GM23248 (cell line): Measurements from ENCODE around the gene PODXL2. TPM values are rescaled to one million over a fixed set of nuclear protein-coding genes. Genes with fewer than 3 reads are reported as not detected.

Source experiments
- DNase-seq: peaks from one replicate; pipeline ENCODE4 v3.0.0-alpha.2; 2015
- H2AFZ ChIP-seq: fragments of 200-600 bp; sonication (generic); 2 replicates; pipeline ENCODE4 v1.6.1; 2016; ENCODE audit warnings: antibody characterized with exemption
- H3F3A ChIP-seq: fragments of 200-600 bp; sonication (generic); 2 replicates; pipeline ENCODE4 v1.6.1; 2016; ENCODE audit warnings: mild to moderate bottlenecking, antibody characterized with exemption, mixed run types; ENCODE audit not compliant: insufficient read depth
- H3K27ac ChIP-seq: fragments of 200-600 bp; sonication (generic); 2 replicates; pipeline ENCODE4 v1.5.1; 2016; ENCODE audit warnings: mild to moderate bottlenecking
- H3K27me3 ChIP-seq: fragments of 200-600 bp; sonication (generic); replicated peaks from 2 replicates; pipeline ENCODE4 v1.6.1; 2016; ENCODE audit warnings: mild to moderate bottlenecking; ENCODE audit not compliant: insufficient read depth
- H3K36me3 ChIP-seq: fragments of 200-600 bp; sonication (generic); 2 replicates; pipeline ENCODE4 v1.6.1; 2016; ENCODE audit warnings: low read depth, mild to moderate bottlenecking
- H3K4me1 ChIP-seq: fragments of 200-600 bp; sonication (generic); 2 replicates; pipeline ENCODE4 v1.6.1; 2016; ENCODE audit warnings: mild to moderate bottlenecking; ENCODE audit not compliant: insufficient read depth
- H3K4me2 ChIP-seq: fragments of 200-600 bp; sonication (generic); one replicate; pipeline ENCODE4 v1.6.1; 2016; ENCODE audit warnings: mild to moderate bottlenecking; ENCODE audit not compliant: unreplicated experiment
- H3K4me3 ChIP-seq: fragments of 200-600 bp; sonication (generic); 2 replicates; pipeline ENCODE4 v1.5.1; 2016; ENCODE audit warnings: mild to moderate bottlenecking
- H3K79me2 ChIP-seq: fragments of 200-600 bp; sonication (generic); 2 replicates; pipeline ENCODE4 v1.6.1; 2016; ENCODE audit warnings: mild to moderate bottlenecking; ENCODE audit not compliant: insufficient read depth
- H3K9ac ChIP-seq: fragments of 200-600 bp; sonication (generic); 2 replicates; pipeline ENCODE4 v1.6.1; 2016; ENCODE audit warnings: mild to moderate bottlenecking
- H3K9me2 ChIP-seq: fragments of 200-600 bp; sonication (generic); 2 replicates; pipeline ENCODE4 v1.6.1; 2016; ENCODE audit warnings: mixed run types, mild to moderate bottlenecking, moderate library complexity; ENCODE audit not compliant: insufficient read depth
- H3K9me3 ChIP-seq: fragments of 200-600 bp; sonication (generic); one replicate; pipeline ENCODE4 v1.6.1; 2017; ENCODE audit warnings: low read depth
- H4K20me1 ChIP-seq: fragments of 200-600 bp; sonication (generic); 2 replicates; pipeline ENCODE4 v1.6.0; 2016; ENCODE audit not compliant: insufficient read depth
- EZH2 ChIP-seq: fragments of 200-600 bp; sonication (generic); IDR thresholded peaks from 2 replicates; pipeline ENCODE4 v1.6.1; 2018; ENCODE audit warnings: antibody characterized with exemption, mild to moderate bottlenecking; ENCODE audit not compliant: insufficient read depth, poor library complexity, severe bottlenecking
- EZH2phosphoT487 ChIP-seq: fragments of 200-600 bp; sonication (generic); IDR thresholded peaks from 2 replicates; pipeline ENCODE4 v1.6.1; 2018; ENCODE audit warnings: antibody characterized with exemption, moderate library complexity, mild to moderate bottlenecking, low read depth; ENCODE audit not compliant: insufficient read depth
- WGBS, 2 experiments: methylation state at CpG; one replicate each; pipeline ENCODE4 v1.1.6; 2015 to 2017; ENCODE audit warnings: low lambda C conversion rate in 2 of 2, low coverage in 1 of 2; ENCODE audit errors: missing lambda C conversion rate in 2 of 2; 5-methylcytosine and 5-hydroxymethylcytosine counted together
- in situ Hi-C: fragments of 300-500 bp; cut with MboI; formaldehyde crosslinking; loops from 2 replicates; pipeline ENCODE4 v1.15.0; 2020
- polyA plus RNA-seq: library from polyadenylated mRNA; unstranded; fragments of >200 nt; fragmentation: Nextera tagmentation; extraction: Ambion mirVana; gene quantifications from 2 replicates; pipeline ENCODE4 v1.2.1, GENCODE V29; 2016
- total RNA-seq: library from RNA; depleted of rRNA; stranded (reverse); fragments of >200 nt; shearing (Covaris generic); gene quantifications from 2 replicates; pipeline ENCODE4 v1.2.3, GENCODE V29; 2014

Gene PODXL2
- total and polyA plus RNA-seq, 2 experiments from 2014 or later: 1.8 to 2.5 TPM

DNA sequence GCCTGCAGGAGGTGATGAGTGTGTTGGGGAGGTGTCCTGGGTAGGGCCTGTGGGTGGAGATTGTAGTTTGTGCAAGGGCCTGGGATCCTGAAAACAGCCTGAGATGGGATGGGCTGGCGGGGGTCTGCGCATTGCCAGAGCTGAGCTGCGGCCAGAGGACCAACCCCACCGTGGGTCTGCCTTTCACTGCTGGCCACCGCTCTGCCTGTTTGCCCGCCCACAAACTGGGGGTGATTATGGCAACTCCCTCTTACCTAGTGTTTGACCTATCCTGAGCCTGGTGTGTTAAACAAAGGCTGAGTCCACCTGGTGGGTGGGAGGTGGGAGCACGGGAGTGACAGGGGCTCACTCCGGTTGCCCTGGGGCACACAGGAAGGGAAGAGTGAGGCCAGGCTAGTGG is 53.6 kb downstream of the PODXL2 start:
- peaks cover 32% of the 10 kb centered on the region for H3F3A ChIP-seq
- H3K4me1 ChIP-seq: peaks cover 4% of the 10 kb centered on the region; the same call in 1 of the 2 replicates
- no peak for TF ChIP-seq EZH2
- TF ChIP-seq EZH2phosphoT487: no peak
- no peaks in the 10 kb centered on the region for H3K79me2 ChIP-seq
- no peaks in the 10 kb centered on the region for H3K36me3 ChIP-seq
- in situ Hi-C loops: no loop called here
- H3K9me2 ChIP-seq: peaks cover 8% of the 10 kb centered on the region; the same call in 1 of the 2 replicates
- no peak for DNase-seq
- no peak overlapping the region for H3K4me3 ChIP-seq
- H2AFZ ChIP-seq: no peak overlapping the region
- H3K9ac ChIP-seq: no peak overlapping the region
- H3K27me3 ChIP-seq: no peaks in the 10 kb centered on the region
- no peaks in the 10 kb centered on the region for H3K9me3 ChIP-seq
- WGBS, 2 experiments: 86% methylated on average over 8 of the region's 8 CpGs
- H3K27ac ChIP-seq: no peak overlapping the region
- no peak overlapping the region for H3K4me2 ChIP-seq
- no peaks in the 10 kb centered on the region for H4K20me1 ChIP-seq

DNA sequence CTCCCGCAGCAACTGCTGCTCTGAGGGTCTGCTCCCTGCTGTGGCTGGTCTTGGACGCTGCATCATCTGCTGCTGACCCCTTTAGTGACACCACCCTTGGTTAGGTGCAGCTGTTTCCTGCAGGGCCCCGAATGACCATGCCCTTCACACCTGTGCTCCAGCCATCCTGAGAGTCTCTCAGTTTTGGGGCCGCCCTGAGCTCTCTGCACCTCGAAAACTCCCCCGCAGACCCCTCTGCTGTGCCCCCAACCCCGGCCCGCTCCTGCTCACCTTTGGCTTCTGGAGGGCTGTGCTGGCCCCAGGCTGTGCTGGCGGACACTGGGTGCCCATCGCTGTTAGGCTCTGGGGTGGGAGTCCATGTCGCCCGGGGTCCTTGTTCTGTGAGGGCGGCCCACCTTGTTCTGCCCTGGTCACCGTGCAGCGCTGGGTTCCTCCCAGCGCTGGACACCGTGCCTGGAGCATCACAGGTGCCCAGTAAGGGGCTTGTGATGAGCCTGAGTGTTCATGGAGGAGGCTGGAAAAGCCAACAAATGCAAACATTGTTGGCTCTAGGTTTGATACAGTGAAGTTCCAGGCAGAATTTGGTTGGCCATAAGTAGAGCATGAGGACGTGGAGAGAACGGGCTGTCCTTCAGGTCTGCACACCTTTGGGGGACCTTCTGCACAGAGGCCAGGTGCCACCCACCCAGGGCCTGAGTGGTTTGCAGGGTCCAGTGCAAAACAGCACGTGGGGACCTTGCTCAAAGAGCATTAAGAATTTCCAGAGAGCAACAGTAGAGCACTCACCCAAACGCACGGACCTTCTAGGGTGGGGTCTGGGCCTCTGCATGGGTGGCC is 56.1 kb downstream of the PODXL2 start:
- Histone ChIP-seq H3K79me2 (no peaks in the 10 kb centered on the region), H4K20me1 (no peaks in the 10 kb centered on the region), H3K9ac (no peak overlapping the region), H3F3A (peaks cover 38% of the 10 kb centered on the region), H3K27me3 (no peaks in the 10 kb centered on the region), H3K4me2 (no peak overlapping the region), H2AFZ (no peak overlapping the region), H3K27ac (no peak overlapping the region), H3K9me3 (no peaks in the 10 kb centered on the region), H3K4me3 (no peak overlapping the region), H3K9me2 (peaks cover 8% of the 10 kb centered on the region; the same call in 1 of the 2 replicates), H3K4me1 (peaks cover 24% of the 10 kb centered on the region), H3K36me3 (no peaks in the 10 kb centered on the region)
- in situ Hi-C loops: no loop called here
- TF ChIP-seq EZH2: no peak
- TF ChIP-seq EZH2phosphoT487: no peak
- DNase-seq: no peak
- 76 to 77% methylated on average over 22 of the region's 22 CpGs for WGBS, 2 experiments

DNA sequence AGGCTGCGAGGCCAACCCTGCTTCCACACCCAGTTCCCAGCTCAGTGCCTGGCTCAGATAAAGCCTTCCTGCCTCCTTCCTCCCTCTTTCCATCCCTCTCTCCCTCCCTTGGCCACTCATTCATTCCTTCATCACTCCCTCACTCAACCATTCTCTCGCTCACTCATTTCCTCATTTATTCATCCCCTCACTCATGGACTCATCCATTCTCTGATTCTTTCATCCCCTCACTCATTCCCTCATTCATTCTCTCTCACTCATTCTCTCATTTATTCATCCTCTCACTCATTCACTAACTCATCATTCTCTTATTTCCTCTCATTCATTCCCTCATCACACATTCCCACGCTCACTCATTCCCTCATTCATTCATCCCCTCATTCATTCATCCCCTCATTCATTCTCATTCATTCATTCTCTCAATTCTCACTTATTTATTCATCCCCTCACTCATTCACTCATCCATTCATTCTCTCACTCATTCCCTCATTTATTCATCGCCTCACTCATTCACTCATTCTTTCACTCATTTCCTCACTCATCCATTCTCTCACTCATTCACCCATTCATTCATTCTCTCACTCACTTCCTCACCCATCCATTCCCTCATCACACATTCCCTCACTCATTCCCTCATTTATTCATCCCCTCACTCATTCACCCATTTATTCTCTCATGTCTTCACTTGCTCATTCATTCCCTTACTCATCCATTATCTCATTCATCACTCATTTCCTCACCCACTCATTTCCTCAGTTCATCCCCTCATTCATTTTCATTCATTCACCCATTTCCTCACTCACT is 56.9 kb downstream of the PODXL2 start:
- in situ Hi-C loops: no loop called here
- DNase-seq: no peak
- H3K9me2 ChIP-seq: peaks cover 8% of the 10 kb centered on the region; the same call in 1 of the 2 replicates
- peaks cover 32% of the 10 kb centered on the region for H3K4me1 ChIP-seq
- WGBS, 2 experiments: 67 to 73% methylated on average over 4 of the region's 4 CpGs
- no peak overlapping the region for H2AFZ ChIP-seq
- H3K27ac ChIP-seq: no peak overlapping the region
- H3K4me3 ChIP-seq: no peak overlapping the region
- H4K20me1 ChIP-seq: no peaks in the 10 kb centered on the region
- H3F3A ChIP-seq: peaks cover 38% of the 10 kb centered on the region
- H3K9me3 ChIP-seq: no peaks in the 10 kb centered on the region
- no peak overlapping the region for H3K4me2 ChIP-seq
- no peak overlapping the region for H3K9ac ChIP-seq
- no peaks in the 10 kb centered on the region for H3K36me3 ChIP-seq
- no peaks in the 10 kb centered on the region for H3K79me2 ChIP-seq
- no peaks in the 10 kb centered on the region for H3K27me3 ChIP-seq
- no peak for TF ChIP-seq EZH2phosphoT487
- TF ChIP-seq EZH2: no peak

DNA sequence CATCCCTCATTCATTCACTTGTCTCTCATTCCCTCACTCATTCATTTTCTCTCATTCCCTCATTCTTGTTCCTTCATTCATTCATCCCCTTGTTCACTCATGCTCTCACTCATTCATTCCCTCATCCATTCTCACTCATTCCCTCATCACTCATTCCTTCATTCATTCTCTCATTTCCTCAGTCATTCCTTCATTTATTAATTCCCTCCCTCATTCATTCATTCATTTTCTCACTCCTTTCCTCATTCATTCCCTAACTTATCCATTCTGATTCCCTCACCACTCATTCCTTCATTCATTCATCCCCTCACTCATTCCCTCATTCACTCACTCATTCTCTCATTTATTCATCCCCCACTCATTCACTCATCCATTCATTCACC is 57.5 kb downstream of the PODXL2 start:
- no peak for DNase-seq
- peaks cover 8% of the 10 kb centered on the region; the same call in 1 of the 2 replicates for H3K9me2 ChIP-seq
- no peak overlapping the region for H3K27ac ChIP-seq
- no peaks in the 10 kb centered on the region for H3K36me3 ChIP-seq
- H3K4me3 ChIP-seq: no peak overlapping the region
- H3K79me2 ChIP-seq: no peaks in the 10 kb centered on the region
- no peak overlapping the region for H3K9ac ChIP-seq
- in situ Hi-C loops: no loop called here
- no peak overlapping the region for H2AFZ ChIP-seq
- no peak for TF ChIP-seq EZH2
- TF ChIP-seq EZH2phosphoT487: no peak
- no peaks in the 10 kb centered on the region for H4K20me1 ChIP-seq
- H3K4me1 ChIP-seq: peaks cover 36% of the 10 kb centered on the region
- H3K4me2 ChIP-seq: no peak overlapping the region
- no peaks in the 10 kb centered on the region for H3K27me3 ChIP-seq
- no peaks in the 10 kb centered on the region for H3K9me3 ChIP-seq
- peaks cover 44% of the 10 kb centered on the region for H3F3A ChIP-seq
